Left lung (tissue), 10 donors: ENCODE data around the gene SMCO2. TPM values are rescaled to one million over a fixed set of nuclear protein-coding genes. Genes with fewer than 3 reads are reported as not detected.

Source experiments
- ATAC-seq: fragments of 200-7000 bp; cut with Tn5 transposase; one replicate; pipeline ENCODE4 v1.9.1; 2020; ENCODE audit warnings: moderate library complexity
- DNase-seq, 4 donors: peaks; one replicate each; pipeline ENCODE4 v3.0.0-alpha.2; 2013 to 2020
- H3K27ac ChIP-seq, 2 donors: fragments of 200-600 bp; sonication (generic) in 1 of 2; one replicate each; pipeline versions ENCODE4 v1.5.0 to v1.8.0; 2020 to 2021
- H3K27me3 ChIP-seq, 2 donors: fragments of 200-600 bp; sonication (generic) in 1 of 2; one replicate each; pipeline versions ENCODE4 v1.5.0 to v1.8.0; 2020 to 2021
- H3K36me3 ChIP-seq, 2 donors: fragments of 200-600 bp; sonication (generic) in 1 of 2; one replicate each; pipeline versions ENCODE4 v1.5.0 to v1.8.0; 2020 to 2021
- H3K4me1 ChIP-seq, 2 donors: fragments of 200-600 bp; one replicate each; pipeline ENCODE4 v1.8.0; 2021
- H3K4me3 ChIP-seq, 2 donors: fragments of 200-600 bp; sonication (generic) in 1 of 2; one replicate each; pipeline versions ENCODE4 v1.5.0 to v1.8.0; 2020 to 2021; ENCODE audit warnings: mild to moderate bottlenecking in 1 of 2
- H3K9me3 ChIP-seq, 2 donors: fragments of 200-600 bp; sonication (generic) in 1 of 2; one replicate each; pipeline versions ENCODE4 v1.5.0 to v1.8.0; 2020 to 2021
- CTCF ChIP-seq, 2 donors: fragments of 200-600 bp; sonication (generic) in 1 of 2; IDR thresholded peaks; one replicate each; pipeline versions ENCODE4 v1.5.0 to v1.8.0; 2021; ENCODE audit warnings: antibody characterized with exemption in 2 of 2
- intact Hi-C, 2 donors: fragments of 100-400 bp; cut with DNase I; formaldehyde crosslinking; loops; one replicate each; pipeline versions ENCODE4 v1.11.2 to v1.14.2; 2022
- polyA plus RNA-seq, 6 donors: library from polyadenylated mRNA; unstranded; fragments of 120-200 nt; gene quantifications; one replicate each; pipeline ENCODE4 v1.2.1, GENCODE V29; 2013; ENCODE audit not compliant: insufficient read length in 6 of 6
- total RNA-seq, 2 donors: library from RNA; stranded (reverse); fragmentation: NEBNext Ultra II Directional; extraction: Animal tissue kit (Norgen Biotek cat#: 25700); gene quantifications; one replicate each; pipeline ENCODE4 v1.2.1, GENCODE V29; 2021
- donor health status: DM: no; HTN: yes; CAD: no.
- donor health status: DM: no; HTN: no; CAD: no.

The SMCO2 gene
- total and polyA plus RNA-seq, 8 donors = 0.17 to 0.60 (median 0.27) TPM; not detected in 2

GRCh38 chr12:27428466-27428865 lies 18.1 kb upstream of the SMCO2 start:
- intact Hi-C loops = no loop called here
- no peak overlapping the region for H3K27ac ChIP-seq
- peaks cover 0 to 3% of the 10 kb centered on the region in 2 donors for H3K4me1 ChIP-seq
- ATAC-seq = no peak
- no peak for DNase-seq
- no peak overlapping the region for H3K4me3 ChIP-seq
- no peaks in the 10 kb centered on the region for H3K36me3 ChIP-seq
- TF ChIP-seq CTCF (IDR thresholded peaks at IDR 0.05) = no peak
- no peaks in the 10 kb centered on the region for H3K27me3 ChIP-seq
- no peaks in the 10 kb centered on the region for H3K9me3 ChIP-seq

GRCh38 chr12:27429606-27430005 lies 16.9 kb upstream of the SMCO2 start:
- no peak for ATAC-seq
- no peak overlapping the region for H3K4me3 ChIP-seq
- intact Hi-C loops = loop anchor here in 1 of 2 donors (10.0 kb wide), 1 partner anchor 225 kb away; no protein-coding TSS in a partner anchor

GRCh38 chr12:27431185-27431584 lies 15.4 kb upstream of the SMCO2 start:
- no peak for TF ChIP-seq CTCF (IDR thresholded peaks at IDR 0.05)
- Histone ChIP-seq H3K27ac (no peak overlapping the region), H3K9me3 (no peaks in the 10 kb centered on the region), H3K4me1 (peaks cover 0 to 3% of the 10 kb centered on the region in 2 donors), H3K36me3 (no peaks in the 10 kb centered on the region), H3K4me3 (no peak overlapping the region), H3K27me3 (no peaks in the 10 kb centered on the region)
- intact Hi-C loops = loop anchor here in 1 of 2 donors (10.0 kb wide), 1 partner anchor 224 kb away; no protein-coding TSS in a partner anchor
- DNase-seq (no peak), ATAC-seq (no peak)

More at GRCh38 chr12:27429606-27430005, 16.9 kb upstream of the SMCO2 start:
- Histone ChIP-seq H3K27me3 (no peaks in the 10 kb centered on the region), H3K36me3 (no peaks in the 10 kb centered on the region), H3K4me1 (peaks cover 0 to 3% of the 10 kb centered on the region in 2 donors), H3K9me3 (no peaks in the 10 kb centered on the region), H3K27ac (no peak overlapping the region)
- TF ChIP-seq CTCF (IDR thresholded peaks at IDR 0.05) = no peak
- no peak for DNase-seq

GRCh38 chr12:27434673-27435565 lies 11.6 kb upstream of the SMCO2 start:
- peak; percentile 79 for ATAC-seq
- H3K27me3 ChIP-seq = no peaks in the 10 kb centered on the region
- intact Hi-C loops = loop anchor here in 1 of 2 donors (10.0 kb wide), 1 partner anchor 220 kb away; no protein-coding TSS in a partner anchor

More at GRCh38 chr12:27434673-27435565, 11.6 kb upstream of the SMCO2 start:
- no peak overlapping the region for H3K4me3 ChIP-seq
- H3K36me3 ChIP-seq = no peaks in the 10 kb centered on the region
- DNase-seq = no peak
- H3K9me3 ChIP-seq = no peaks in the 10 kb centered on the region
- TF ChIP-seq CTCF (IDR thresholded peaks at IDR 0.05) = peak; percentile 41 to 61
- no peak overlapping the region for H3K27ac ChIP-seq
- peaks cover 0 to 3% of the 10 kb centered on the region in 2 donors for H3K4me1 ChIP-seq
